ENCODE measurements around the gene PRKCB.
"Not testable (repeated sequence)": the region's sequence is repeated elsewhere in the genome, so short reads cannot be mapped to it uniquely, and the experiment has no call there.

The PRKCB gene

DNA sequence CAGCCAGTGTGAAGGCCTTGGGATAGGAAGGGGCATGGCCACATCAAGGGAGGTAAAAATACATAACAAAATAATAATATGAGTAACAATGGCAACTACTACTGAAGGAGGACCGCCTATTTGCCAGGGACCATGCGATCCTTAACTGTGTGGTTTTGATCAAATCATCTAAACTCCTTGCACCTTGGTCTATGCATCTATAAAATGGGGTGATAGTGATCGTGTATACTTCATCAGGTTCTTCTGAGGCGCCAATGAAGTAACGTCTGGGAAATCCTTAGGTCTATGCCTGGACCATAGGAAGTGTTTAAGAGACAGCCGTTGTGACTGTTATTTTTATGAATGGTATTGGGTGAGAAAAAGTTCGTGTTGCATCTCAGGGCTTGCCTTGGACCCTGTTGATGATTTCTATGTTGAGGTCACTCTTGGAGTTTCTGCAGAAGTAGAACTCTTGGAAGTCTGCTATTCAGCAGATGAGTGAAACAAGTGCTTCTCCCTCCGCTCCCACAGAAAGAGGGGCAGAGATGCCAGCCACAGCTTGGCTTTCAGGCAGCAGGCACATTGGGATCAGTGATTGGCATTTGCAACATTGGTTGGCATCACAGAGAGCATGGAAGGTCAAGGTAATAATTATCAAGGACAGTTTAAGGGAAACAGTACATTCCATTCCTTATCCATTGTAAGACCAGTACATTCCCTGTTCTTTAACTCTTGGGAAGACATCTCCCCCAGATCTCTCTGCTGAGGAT lies 63.1 kb downstream of the PRKCB start:
- DNase-seq = no peak
- in situ Hi-C loops (cut with MboI; ENCODE audit: low pct_unique_long_range_greater_than_20kb, low sequenced_read_pairs) = no loop called here

DNA sequence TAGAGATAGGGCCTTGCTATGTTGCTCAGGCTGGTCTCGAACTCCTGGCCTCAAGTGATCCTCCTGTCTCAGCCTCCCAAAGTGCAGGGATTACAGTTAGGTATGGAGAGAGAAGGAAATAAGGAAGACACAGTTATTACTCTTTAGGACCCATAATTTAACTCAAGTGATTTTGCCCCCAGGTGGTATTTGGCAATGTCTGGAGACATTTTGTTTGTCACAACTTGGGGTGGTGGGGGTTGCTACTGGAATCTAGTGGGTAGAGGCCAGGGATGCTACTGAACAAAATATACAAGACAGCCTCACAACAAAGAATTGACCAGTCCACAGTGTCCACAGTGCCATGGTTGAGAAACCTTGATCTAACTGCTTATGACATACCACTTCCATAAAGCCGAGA lies 64.1 kb downstream of the PRKCB start:
- in situ Hi-C loops (cut with MboI; ENCODE audit: low pct_unique_long_range_greater_than_20kb, low sequenced_read_pairs) = no loop called here
- DNase-seq = no peak

DNA sequence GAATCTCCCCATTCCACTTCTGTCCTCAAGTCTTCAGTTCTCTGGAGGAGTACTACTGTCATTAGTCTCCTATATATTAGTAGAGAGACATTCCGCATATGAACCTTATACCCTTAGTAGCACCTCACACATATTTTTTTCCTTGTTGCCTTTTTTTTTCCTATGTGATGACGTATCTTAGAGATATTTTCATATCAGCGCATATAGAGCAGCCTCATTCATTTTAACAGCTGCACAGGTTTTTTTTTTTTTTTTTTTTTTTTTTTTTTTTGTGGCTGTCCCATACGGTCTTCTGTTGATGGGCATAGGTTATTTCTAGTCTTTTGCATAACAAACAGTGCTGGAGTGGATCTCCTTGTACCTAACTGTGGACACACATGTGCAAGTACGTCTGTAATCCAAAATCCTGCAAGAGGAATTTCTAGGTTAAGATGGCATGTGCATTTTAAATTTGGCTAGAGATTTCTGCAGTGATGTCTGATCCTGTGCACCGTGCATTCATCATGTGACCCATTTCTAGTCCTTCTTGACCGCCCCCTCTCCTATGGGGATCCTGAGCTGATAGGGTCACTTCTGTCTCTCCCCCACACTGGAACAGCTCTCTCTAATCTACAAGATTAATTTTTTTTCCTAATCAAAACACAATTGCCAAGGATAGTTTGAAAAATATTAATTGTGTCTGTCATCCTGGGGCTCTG lies 64.8 kb downstream of the PRKCB start:
- DNase-seq = no peak
- in situ Hi-C loops (cut with MboI; ENCODE audit: low pct_unique_long_range_greater_than_20kb, low sequenced_read_pairs) = no loop called here

DNA sequence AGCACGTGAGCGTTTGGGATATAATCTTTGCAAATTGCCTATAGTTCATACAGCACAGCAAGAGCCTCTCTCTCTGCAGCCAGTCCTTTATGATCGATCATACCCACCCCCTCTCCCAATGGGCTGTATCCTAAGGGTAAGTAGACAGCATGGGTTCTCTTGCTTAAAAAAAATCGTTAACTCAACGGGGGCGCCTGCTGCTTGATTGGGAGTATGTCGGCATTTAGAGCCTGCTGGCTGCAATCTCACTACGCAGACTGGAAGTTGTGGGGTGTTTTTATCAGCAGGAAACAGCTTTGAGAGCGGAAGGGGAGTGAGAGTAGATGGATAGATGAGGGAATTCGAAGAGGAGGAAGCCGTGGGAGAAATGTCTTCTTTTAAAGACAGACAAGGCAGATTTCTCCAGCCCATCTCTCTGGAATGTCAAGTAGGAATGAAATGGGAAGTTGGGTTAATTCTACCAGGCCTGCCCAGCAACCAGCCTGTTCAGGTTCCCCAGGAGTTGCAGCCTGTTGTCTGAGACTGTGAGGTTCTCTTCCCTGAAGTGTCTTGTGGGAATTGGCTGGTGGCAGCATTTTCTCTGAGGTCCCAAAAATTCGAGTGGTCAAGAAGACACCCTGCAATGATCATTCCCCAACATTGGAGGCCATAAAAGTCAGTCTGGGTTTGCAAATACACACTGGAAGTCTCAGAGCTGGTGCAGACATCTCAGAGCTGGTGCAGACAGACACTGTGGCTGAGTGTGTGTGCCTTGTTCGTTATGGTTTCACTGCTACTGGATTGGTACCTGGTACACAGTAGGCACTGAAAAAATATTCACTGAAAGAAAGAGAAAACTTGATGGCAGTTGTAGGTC lies 65.6 kb downstream of the PRKCB start:
- in situ Hi-C loops (cut with MboI; ENCODE audit: low pct_unique_long_range_greater_than_20kb, low sequenced_read_pairs) = no loop called here
- peak; percentile 98 for DNase-seq

DNA sequence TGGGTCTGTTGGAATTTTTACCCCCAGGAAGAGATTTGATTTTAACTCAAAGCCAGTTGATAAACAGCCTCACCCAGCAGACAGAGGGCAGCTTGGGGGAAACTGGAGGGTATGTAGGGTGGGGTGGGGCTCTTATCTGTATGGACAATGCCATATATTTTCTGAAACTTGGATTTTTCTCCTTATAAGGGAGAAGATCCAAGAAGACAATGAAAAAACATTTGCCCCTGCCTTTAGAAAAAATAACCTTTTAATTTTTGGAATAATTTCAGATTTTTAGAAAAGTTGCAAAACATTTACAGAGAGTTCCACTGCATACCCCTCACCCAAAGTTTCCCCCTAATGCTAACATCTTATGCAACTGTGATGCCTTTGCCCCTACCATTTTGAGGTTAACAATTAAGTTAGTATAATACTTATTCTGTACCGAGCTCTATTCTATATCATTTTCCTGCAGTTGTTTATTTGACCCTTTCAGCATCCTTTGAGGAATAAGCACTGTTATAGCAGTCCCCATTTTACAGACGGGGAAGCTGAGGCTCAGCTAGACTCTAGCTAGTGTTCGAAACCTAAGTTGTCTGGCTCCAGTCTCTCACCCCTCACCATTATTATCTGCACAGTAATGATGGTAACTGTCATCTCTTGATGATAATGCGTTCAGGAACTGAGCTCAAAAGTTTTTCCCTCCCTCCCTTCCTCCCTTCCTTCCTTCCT lies 66.4 kb downstream of the PRKCB start:
- no peak for DNase-seq
- in situ Hi-C loops (cut with MboI; ENCODE audit: low pct_unique_long_range_greater_than_20kb, low sequenced_read_pairs) = no loop called here

DNA sequence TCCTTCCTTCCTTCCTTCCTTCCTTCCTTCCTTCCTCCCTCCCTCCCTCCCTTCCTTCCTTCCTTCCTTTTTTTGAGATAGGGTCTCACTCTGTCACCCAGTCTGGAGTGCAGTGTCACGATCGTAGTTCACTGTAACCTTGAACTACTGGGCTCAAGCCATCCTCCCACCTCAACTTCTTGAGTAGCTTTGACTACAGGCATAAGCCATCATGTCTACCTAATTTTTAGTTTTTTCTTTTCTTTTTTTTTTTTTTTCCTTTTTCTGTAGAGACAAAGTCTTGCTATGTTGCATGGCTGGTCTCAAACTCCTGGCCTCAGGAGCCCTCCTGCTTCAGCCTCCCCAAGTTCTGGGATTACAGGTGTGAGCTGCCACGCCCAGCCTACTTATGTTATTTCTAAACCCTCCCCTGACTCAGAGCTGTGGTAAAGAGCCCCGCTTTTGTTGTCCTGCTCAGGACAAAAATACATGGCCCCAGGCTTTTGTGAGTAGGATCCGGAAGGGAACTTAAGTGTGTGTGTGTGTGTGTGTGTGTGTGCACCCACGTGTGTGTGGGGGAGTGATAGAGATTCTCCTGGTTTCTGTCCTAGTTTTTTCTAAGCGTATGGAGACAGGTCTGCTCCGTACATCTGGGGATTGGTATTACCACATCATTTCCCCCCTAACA lies 67.1 kb downstream of the PRKCB start:
- in situ Hi-C loops (cut with MboI; ENCODE audit: low pct_unique_long_range_greater_than_20kb, low sequenced_read_pairs) = no loop called here

DNA sequence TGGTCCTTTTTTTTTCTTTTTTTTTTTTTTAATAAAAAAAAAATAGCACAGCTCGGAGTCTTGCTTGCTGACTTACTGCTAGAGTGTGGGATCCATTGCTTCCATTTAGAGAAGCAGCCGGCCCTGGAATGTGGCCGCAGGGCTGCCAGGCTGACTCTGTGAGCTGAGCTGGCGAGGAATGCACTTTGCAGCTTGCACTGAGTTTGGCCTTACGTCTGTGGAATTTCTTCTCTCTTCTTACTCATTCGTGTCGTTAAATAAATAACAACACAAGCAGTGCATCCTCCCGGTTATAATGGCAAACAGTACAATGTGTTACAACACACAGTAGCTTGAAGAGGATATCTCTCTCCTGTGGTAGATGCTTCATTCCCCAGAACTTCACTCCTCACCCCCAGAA lies 69.2 kb downstream of the PRKCB start:
- in situ Hi-C loops (cut with MboI; ENCODE audit: low pct_unique_long_range_greater_than_20kb, low sequenced_read_pairs) = no loop called here
- no peak for DNase-seq

More for the DNA sequence above, 67.1 kb downstream of the PRKCB start:
- DNase-seq = peak; percentile 81

DNA sequence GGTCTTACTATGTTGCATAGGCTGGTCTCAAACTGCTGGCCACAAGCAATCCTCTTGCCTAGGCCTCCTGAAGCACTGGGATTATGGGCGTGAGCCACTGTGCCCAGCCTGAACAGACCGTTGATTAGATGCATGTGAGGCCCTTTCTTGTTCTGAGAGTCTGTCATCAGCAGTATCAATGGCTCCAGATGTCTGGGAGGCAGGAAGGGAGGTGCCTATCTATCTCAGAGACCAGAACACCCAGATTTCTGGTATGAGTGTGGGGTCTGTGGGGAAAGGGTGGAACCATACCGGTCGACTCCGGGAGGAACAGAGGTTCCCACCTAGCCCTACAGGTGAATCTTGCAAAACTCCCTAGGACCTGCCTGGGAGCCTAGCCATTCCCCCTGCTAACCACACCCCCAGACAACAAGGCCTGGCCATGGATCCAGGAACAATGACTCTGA lies 71.7 kb downstream of the PRKCB start:
- peak; percentile 47 for DNase-seq
- in situ Hi-C loops (cut with MboI; ENCODE audit: low pct_unique_long_range_greater_than_20kb, low sequenced_read_pairs) = no loop called here

DNA sequence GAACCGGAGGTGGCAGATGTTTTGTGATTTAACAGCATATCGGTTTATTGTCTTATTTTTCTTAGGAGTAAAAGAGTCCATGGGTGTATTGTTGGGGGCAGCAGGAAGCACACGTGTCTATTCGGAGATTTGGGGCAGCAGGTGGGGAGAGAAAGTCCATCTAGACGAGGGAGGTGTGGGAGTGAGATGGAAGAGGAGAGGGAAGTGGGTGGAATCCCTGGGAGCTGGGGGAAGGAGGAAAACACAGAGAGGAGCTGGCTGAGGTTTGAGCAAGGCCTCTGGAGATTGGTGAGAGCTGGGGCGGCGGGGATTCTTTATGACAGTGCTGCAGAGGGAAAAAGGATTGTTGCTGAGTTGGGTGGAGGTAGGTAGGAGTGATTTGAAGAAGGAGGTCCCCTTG lies 72.1 kb downstream of the PRKCB start:
- in situ Hi-C loops (cut with MboI; ENCODE audit: low pct_unique_long_range_greater_than_20kb, low sequenced_read_pairs) = no loop called here
- DNase-seq = no peak

DNA sequence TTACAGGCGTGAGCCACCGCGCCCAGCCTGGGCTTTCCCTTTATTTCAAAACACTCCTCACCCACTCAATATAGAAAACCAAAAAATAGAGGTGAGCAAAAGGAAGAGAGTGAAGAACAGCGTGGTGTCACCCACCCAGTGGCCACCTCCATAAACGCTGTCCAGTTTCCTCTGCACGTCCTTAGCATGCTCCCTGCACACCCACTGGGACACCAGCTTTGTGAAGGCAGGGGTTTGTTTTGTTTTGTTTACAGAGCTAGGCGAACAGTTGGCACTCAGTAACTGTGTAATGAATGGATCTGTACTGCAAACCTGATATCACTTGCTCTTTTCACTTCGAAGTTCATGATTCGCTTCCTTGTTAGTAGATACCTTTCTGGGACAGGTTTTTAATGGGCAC lies 73.0 kb downstream of the PRKCB start:
- in situ Hi-C loops (cut with MboI; ENCODE audit: low pct_unique_long_range_greater_than_20kb, low sequenced_read_pairs) = no loop called here
- no peak for DNase-seq

DNA sequence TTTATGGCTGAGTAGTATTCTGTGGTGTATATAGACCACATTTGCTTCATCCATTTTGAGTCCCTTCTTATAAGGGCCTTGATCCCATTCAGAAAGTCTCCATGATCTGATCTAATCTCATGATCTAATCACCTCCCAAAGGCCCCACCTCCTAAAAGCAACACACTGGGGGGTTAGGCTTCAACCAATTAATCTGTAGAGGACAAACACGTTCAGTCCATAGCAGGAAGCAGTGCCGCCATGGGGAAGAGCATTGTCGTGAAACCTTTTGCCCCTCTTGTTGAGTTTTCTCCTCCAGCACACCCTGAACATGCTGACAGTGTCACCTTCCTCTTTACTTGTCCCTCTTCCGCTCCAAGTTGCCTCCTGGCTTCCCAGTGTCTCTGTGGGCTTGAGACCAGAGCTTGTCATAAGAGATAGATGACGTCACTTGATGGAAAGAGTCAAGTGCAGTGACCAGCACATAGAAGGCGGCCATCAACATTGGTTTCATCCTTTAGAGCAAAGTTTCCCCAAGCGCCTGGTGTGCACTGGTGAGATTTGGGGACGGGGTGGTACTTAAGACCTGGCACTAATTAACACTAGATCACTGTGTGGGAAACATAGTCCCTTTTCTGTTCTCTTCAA lies 74.1 kb downstream of the PRKCB start:
- DNase-seq = peak; percentile 15
- in situ Hi-C loops (cut with MboI; ENCODE audit: low pct_unique_long_range_greater_than_20kb, low sequenced_read_pairs) = no loop called here

DNA sequence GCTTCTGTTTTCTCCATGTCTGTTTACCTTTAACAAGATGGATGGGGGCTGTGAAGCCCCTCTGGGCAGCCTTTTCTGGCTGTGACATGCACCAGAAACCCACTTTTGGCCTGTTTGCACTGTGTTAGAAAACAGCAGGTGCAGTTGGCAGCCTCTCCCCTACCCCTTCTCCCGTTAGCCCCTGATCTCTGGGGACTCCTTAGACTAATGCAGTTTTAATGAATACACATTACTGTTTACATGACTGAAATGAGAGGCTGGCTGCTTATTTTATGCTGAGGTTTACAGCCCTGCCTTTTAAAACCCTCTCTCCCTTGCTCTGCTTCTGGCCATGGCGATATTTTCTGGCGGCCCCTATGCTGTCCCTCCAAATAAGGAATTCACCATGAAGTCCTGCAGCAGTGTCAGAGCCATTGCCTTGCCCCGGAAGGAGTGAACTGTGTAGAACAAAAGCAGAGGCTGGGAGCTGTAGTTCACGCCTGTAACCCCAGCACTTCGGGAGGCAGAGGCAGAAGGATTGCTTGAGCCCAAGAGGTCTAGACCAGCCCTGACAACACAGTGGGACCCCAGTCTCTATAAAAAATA lies 79.3 kb downstream of the PRKCB start:
- DNase-seq = no peak
- in situ Hi-C loops (cut with MboI; ENCODE audit: low pct_unique_long_range_greater_than_20kb, low sequenced_read_pairs) = no loop called here

DNA sequence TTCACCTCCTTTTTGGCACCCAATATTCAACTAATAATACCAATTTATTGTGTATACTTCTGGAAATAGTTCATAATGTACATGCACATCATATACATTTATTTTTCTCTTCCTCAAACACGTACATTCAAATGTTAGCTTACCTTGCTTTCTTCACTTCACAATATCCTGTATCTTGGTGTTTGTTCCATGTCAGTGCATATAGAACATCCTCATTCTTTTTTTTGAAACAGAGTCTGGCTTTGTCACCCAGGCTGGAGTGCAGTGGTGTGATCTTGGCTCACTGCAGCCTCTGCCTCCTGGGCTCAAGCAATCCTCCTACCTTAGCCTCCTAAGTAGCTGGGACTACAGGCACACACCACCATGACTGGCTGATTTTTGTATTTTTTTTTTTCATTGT lies 80.8 kb downstream of the PRKCB start:
- in situ Hi-C loops (cut with MboI; ENCODE audit: low pct_unique_long_range_greater_than_20kb, low sequenced_read_pairs); DNase-seq: not testable (repeated sequence)

DNA sequence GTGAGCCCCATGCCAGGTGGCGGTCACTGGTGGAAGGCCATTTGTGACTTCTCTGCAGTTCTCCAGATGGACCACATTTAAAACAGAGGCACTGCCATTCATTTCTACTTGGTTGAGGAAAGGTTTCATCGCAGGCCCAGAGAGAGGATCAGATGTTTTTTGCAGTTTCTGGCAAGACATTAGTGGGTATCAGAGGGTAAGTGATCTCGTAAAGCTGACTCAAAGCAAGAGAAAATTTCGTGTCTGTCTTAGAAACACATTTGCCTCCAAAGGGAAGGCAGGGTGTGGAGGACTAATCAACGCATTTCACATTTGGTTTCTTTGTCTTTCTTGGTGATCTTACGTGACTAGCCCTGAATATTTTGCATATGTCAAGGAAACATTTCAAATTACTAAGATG lies 81.8 kb downstream of the PRKCB start:
- DNase-seq = no peak
- in situ Hi-C loops (cut with MboI; ENCODE audit: low pct_unique_long_range_greater_than_20kb, low sequenced_read_pairs) = no loop called here

DNA sequence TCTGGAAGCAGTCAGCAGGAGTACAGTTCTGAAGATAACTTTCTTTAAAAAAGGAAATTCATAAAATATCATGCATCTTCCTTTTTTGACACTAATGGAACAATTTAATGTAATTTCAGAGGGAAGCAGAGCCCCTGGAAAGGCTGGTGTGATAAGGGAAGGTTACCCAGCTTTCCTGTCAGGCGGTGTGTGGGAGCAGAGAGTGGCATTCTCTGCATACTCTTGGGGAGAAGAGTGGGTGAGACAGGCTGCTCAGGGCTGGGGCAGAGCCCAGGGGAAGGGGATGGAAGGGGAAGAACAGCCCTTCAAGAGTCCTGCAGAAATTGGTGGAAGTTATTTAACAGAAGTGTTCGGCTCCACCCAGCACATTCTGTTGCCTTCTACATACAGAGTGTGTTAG lies 84.7 kb downstream of the PRKCB start:
- in situ Hi-C loops (cut with MboI; ENCODE audit: low pct_unique_long_range_greater_than_20kb, low sequenced_read_pairs) = no loop called here

DNA sequence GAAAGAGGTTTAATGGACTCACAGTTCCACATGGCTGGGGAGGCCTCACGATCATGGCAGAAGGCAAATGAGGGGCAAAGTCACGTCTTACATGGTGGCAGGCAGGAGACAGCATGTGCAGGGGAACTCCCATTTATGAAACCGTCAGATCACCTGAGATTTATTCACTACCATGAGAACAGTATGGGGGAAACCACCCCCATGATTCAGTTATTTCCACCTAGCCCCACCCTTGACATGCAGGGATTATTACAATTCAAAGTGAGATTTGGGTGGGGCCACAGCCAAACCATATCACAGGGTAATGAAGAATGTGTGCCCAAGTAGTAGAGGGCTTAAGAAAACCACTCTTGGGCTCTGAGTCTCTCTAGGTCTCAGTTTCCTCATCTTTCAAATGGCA lies 85.1 kb downstream of the PRKCB start:
- in situ Hi-C loops (cut with MboI; ENCODE audit: low pct_unique_long_range_greater_than_20kb, low sequenced_read_pairs) = no loop called here
- no peak for DNase-seq

More for the DNA sequence above, 84.7 kb downstream of the PRKCB start:
- DNase-seq = peak; percentile 26

DNA sequence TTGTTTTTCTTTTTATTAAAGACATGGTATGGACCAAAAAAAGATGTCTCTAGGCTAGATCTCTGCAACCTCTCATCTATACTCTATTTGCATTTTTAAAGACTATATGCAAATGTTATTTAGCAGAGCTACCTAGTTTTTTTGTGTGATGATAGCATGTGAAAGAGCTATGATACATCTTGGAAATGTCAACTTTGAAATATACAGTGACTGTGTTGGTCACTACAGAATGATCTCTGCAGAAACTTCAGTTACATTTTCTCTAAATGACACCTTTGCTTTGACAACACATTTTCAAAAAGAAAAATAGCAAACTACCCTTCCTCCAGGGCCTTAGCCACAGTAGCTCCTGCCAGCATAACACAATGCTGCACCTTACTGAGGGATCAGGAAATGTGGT lies 86.6 kb downstream of the PRKCB start:
- no peak for DNase-seq
- in situ Hi-C loops (cut with MboI; ENCODE audit: low pct_unique_long_range_greater_than_20kb, low sequenced_read_pairs) = no loop called here

DNA sequence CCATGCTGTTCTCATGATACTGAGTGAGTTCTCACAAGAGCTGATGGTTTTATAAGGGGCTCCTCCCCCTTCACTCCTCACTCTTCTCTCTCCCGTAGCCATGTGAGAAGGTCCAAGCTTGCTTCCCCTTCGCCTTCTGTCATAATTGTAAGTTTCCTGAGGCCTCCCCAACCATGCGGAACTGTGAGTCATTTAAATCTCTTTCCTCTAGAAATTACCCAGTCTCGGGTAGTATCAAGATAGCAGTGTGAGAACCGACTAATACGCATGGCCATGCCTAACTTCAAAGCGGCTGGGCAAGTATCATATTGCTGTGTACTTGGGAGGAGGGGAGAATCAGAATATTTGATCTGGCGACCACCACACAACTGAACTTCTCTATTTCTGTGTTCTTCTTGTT lies 88.3 kb downstream of the PRKCB start:
- DNase-seq = peak; percentile 88
- in situ Hi-C loops (cut with MboI; ENCODE audit: low pct_unique_long_range_greater_than_20kb, low sequenced_read_pairs) = no loop called here
